Activated CD4-positive, alpha-beta memory T cell treated with anti-CD3 and anti-CD28 coated beads, Interleukin-2, amount 10 ng/mL, durations not matched to agents 7 days and 5 days (primary cell): Measurements from ENCODE around the gene NACC2. TPM values are rescaled to one million over a fixed set of nuclear protein-coding genes. Genes with fewer than 3 reads are reported as not detected.

Source experiments
- CTCF ChIA-PET: fragments of 350-600 bp; sonication (Branson Sonifier 250); formaldehyde crosslinking; loops from one replicate; lab custom pipeline; 2021; ENCODE audit warnings: antibody characterized with exemption, inconsistent platforms; lab: Charles Lee
- POLR2A ChIA-PET: fragments of 350-600 bp; sonication (Branson Sonifier 250); formaldehyde crosslinking; loops from one replicate; lab custom pipeline; 2021; ENCODE audit warnings: antibody characterized with exemption; lab: Charles Lee
- DNase-seq: peaks from one replicate; pipeline ENCODE4 v3.0.0-alpha.2; 2020
- H3K27ac Mint-ChIP-seq: one replicate; pipeline ENCODE4 v1.8.0; 2021; ENCODE audit warnings: mild to moderate bottlenecking, mixed read lengths
- H3K27me3 Mint-ChIP-seq: one replicate; pipeline ENCODE4 v1.8.0; 2021; ENCODE audit warnings: mixed read lengths
- H3K36me3 Mint-ChIP-seq: one replicate; pipeline ENCODE4 v1.8.0; 2021; ENCODE audit warnings: low read depth, mixed read lengths
- H3K4me1 Mint-ChIP-seq: one replicate; pipeline ENCODE4 v1.8.0; 2021; ENCODE audit warnings: mixed read lengths
- H3K4me3 Mint-ChIP-seq: one replicate; pipeline ENCODE4 v1.8.0; 2021; ENCODE audit warnings: mild to moderate bottlenecking, mixed read lengths
- H3K9me3 Mint-ChIP-seq: one replicate; pipeline ENCODE4 v1.8.0; 2021; ENCODE audit warnings: mixed read lengths
- total RNA-seq, 2 experiments: library from RNA; stranded (reverse); gene quantifications; one replicate each; pipeline ENCODE4 v1.2.3, GENCODE V29; 2021

Gene NACC2
- total RNA-seq, 2 experiments from 2014 or later, result 8.1 to 8.7 TPM

DNA sequence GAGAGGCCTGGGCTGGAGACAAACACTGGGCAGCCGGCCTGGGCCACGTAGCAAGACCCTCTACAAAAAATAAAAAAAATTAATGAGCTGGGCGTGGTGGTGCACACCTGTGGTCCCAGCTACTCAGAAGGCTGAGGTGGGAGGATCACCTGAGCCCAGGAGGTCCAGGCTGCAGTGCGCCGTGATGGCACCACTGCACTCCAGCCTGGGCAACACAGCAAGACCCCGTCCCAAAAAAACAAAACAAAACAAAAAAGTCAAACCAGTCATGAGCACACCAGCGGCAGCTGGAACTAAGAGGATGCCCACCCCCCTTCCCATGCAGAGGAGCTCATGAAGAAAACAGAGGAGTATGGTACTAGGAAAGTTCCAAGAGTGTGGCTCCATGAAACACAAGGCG lies 131.8 kb downstream of the NACC2 start:
- Mint-ChIP-seq H3K4me3 (no peak overlapping the region), H3K27me3 (peaks cover 9% of the 10 kb centered on the region), H3K9me3 (no peaks in the 10 kb centered on the region), H3K4me1 (peaks cover 30% of the 10 kb centered on the region), H3K36me3 (no peaks in the 10 kb centered on the region), H3K27ac (no peak overlapping the region)
- no peak for DNase-seq
- POLR2A ChIA-PET, result no interaction called here
- CTCF ChIA-PET, result no interaction called here

DNA sequence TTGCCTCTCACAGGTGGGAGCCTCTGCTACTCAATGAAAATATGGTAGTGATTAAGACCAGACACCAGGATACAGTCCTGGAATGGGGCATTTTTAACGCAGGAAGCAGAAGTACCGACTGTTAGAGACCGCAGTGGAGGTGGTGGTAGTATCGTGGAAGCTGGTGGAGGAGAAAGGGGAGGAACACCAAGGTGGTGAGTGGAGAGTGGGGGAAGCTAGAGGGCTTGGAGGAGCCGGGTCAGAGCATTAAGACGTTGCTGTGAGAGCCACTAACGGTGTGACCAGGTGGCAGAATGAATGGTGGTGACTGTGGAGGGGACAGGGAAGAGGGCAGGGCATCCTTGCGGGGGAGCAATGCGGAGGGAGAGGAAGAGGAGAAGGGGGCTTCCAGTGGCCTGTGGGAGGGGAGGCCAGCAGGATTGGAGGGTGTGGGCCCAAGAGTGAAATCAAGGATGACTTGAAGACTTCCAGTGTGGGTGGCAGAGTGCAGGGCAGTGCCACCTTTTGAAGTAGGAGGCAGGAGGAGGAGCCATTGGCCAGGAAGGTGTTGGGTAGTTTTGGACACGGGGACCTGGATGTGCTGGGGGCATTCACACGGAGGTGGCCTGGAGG lies 132.3 kb downstream of the NACC2 start:
- no peaks in the 10 kb centered on the region for H3K9me3 Mint-ChIP-seq
- DNase-seq, result no peak
- H3K4me1 Mint-ChIP-seq, result peaks cover 30% of the 10 kb centered on the region
- ChIA-PET CTCF (no interaction called here), POLR2A (no interaction called here)
- H3K27ac Mint-ChIP-seq, result no peak overlapping the region
- no peak overlapping the region for H3K4me3 Mint-ChIP-seq
- no peaks in the 10 kb centered on the region for H3K36me3 Mint-ChIP-seq
- H3K27me3 Mint-ChIP-seq, result peaks cover 9% of the 10 kb centered on the region

DNA sequence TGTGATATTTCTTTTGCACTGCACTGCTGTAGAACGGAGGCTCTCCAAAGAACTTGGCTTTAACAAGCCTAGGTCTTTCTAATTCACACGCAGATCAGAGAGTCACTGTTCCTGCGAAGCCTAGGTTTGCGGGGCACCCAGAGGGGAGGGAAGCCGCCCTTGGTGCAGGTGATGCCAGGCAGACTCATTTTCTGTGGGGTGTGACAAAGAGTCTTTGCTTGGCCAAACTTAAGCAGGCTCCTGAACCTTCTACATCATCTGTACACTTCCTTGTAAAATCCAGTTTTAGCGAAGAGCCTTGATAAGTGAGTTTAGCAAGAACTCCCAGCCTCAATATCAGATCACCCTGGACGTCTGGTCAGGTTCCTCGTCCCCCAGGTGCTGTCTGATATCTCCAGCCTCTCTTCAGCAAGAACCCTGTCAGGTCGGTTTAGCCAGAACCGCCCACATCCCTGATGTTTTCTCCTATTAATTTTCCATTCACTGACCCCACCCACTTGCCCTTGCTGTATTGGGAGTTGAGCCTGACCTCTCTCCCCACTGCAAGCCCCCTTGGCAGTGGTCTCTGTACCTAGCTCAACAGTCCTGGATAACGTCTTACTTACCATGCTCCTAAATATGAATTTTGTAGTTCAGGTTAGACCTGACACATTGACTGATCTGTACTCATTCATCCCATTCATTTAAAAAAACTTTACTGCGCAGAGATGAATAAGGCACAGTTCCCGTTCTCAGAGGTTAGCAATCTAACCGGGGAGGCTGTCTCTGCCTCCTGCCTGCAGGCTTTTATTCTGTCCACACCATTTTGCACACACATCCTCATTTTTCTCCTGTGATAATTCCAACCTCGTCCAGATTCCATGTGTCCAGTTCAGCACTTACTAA lies 133.0 kb downstream of the NACC2 start:
- no peaks in the 10 kb centered on the region for H3K9me3 Mint-ChIP-seq

DNA sequence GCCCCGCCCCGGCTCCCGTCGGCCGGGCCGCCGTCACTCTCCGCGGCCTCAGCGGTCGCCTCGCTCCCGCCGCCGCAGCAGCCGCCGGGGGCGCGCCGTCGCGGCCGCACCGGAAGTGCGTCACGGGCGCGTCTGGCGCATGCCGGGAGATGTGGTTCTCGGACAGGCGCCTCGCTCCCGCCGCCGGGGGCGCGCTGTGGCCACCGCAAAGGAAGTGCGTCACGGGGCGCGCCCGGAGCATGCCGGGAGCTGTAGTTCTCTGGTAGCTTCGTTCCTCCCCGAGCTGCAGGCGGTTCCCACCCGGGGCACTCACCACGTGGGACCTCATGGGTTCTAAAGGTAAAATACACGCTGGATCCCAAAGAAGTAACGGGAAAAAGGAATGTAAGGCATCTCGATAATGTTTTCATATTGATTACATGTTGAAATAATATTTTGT lies 133.8 kb downstream of the NACC2 start, which contains the start of gene UBAC1:
Gene UBAC1, minus strand, starts transcription at position 97 of the 439 bp plus-strand sequence. CDS start 211 bp downstream, outside the sequence.
- ChIA-PET CTCF (interaction anchor here (0.6 to 2.0 kb wide), 5 partner anchors 9 to 161 kb away, joined by 3 to 5 read pairs (median 4); no protein-coding TSS in a partner anchor), POLR2A (interaction anchor here (1.0 kb wide), 1 partner anchor 77 kb away, joined by 3 read pairs; no protein-coding TSS in a partner anchor)
- Mint-ChIP-seq H3K36me3 (no peaks in the 10 kb centered on the region), H3K4me1 (peaks cover 25% of the 10 kb centered on the region), H3K27ac (peak within 1 kb of the TSS; percentile 26), H3K4me3 (peak within 1 kb of the TSS; percentile 86), H3K9me3 (no peaks in the 10 kb centered on the region), H3K27me3 (peaks cover 9% of the 10 kb centered on the region)
- DNase-seq, result peak; percentile 95

More for the DNA sequence above, 133.0 kb downstream of the NACC2 start:
- ChIA-PET POLR2A (no interaction called here), CTCF (interaction anchor here (0.6 to 2.0 kb wide), 3 partner anchors 8 to 156 kb away, joined by 3 to 5 read pairs (median 5); no protein-coding TSS in a partner anchor)
- no peaks in the 10 kb centered on the region for H3K36me3 Mint-ChIP-seq
- DNase-seq, result no peak
- no peak overlapping the region for H3K27ac Mint-ChIP-seq
- peaks cover 25% of the 10 kb centered on the region for H3K4me1 Mint-ChIP-seq
- peaks cover 9% of the 10 kb centered on the region for H3K27me3 Mint-ChIP-seq
- peak overlapping the region; percentile 63 for H3K4me3 Mint-ChIP-seq

DNA sequence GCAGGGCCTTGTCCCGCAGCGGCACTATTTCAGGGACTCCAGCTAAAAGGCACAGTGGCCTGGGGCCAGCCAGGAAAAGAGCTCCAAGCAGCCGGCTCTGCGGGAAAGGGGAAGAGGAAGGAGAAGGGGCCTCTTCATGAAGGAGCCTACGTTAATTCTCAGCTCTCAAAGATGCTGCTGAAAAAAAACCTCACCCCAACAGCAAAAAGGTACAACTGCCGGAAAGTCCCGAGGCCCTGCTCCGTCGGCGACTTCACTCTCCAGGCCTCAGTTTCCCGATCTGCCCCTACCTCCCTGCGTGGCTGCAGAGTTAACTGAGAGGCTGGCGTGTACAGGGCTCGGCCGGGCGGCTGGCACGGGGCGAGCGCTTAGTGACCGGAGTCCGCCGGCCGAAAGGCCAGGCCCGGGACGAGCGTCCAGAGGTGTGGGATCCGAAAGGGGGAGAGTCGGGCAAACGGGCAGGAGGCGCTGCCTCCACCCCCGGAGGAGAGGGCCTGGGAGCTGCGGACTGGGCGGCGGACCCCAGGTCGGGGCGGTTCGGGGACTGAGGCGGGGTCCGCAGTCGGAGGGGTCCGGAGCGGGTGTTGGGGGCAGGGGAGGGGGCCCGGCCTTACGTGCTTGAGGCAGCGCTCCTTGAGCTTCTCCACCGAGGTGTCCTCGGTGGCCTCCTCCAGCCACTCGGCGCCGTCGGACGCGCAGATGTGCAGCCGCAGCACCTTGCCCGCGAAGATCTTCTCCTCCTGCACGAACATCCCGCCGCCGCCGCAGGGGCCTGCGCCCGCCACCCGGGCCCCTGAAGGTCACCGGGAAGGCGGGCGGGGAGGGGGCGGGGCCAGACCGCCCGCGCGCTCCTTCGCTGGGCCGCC lies 134.4 kb downstream of the NACC2 start:
- ChIA-PET POLR2A (interaction anchor here (1.0 to 1.1 kb wide), 3 partner anchors 21 to 149 kb away, joined by 3 to 5 read pairs (median 3); no protein-coding TSS in a partner anchor), CTCF (interaction anchor here (0.6 to 2.0 kb wide), 4 partner anchors 9 to 161 kb away, joined by 3 to 5 read pairs (median 4); no protein-coding TSS in a partner anchor)
- Mint-ChIP-seq H3K27me3 (peaks cover 9% of the 10 kb centered on the region), H3K9me3 (no peaks in the 10 kb centered on the region), H3K4me1 (peaks cover 25% of the 10 kb centered on the region), H3K4me3 (peak overlapping the region; percentile 86), H3K27ac (peak overlapping the region; percentile 26), H3K36me3 (no peaks in the 10 kb centered on the region)
- DNase-seq, result no peak

DNA sequence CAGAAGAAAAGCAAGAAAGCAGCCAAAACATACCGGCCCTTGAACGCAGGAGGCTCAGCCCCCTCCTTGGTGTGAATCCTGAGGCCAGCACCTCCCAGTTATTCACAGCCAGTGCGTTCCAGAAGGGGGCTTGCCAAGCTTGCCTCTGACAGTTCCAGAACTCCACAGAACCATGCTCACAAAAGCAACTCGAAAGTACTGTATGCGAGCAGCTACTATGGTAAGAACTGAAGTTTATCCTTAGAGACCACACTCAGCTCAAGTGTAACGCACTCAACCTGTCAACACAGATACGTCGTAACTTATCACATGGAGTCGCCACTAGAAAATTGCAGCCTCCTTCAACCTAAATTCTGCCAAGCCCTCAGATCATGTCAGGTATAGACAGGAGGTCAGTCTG lies 135.3 kb downstream of the NACC2 start:
- ChIA-PET CTCF (interaction anchor here (2.0 kb wide), 1 partner anchor 96 kb away, joined by 5 read pairs; no protein-coding TSS in a partner anchor), POLR2A (interaction anchor here (1.0 to 1.1 kb wide), 2 partner anchors 20 to 150 kb away, joined by 3 to 5 read pairs; no protein-coding TSS in a partner anchor)
- H3K27ac Mint-ChIP-seq, result no peak overlapping the region
- H3K36me3 Mint-ChIP-seq, result peaks cover 2% of the 10 kb centered on the region
- DNase-seq, result no peak
- H3K4me1 Mint-ChIP-seq, result peaks cover 25% of the 10 kb centered on the region
- no peaks in the 10 kb centered on the region for H3K9me3 Mint-ChIP-seq
- peak overlapping the region; percentile 86 for H3K4me3 Mint-ChIP-seq
- H3K27me3 Mint-ChIP-seq, result peaks cover 9% of the 10 kb centered on the region

DNA sequence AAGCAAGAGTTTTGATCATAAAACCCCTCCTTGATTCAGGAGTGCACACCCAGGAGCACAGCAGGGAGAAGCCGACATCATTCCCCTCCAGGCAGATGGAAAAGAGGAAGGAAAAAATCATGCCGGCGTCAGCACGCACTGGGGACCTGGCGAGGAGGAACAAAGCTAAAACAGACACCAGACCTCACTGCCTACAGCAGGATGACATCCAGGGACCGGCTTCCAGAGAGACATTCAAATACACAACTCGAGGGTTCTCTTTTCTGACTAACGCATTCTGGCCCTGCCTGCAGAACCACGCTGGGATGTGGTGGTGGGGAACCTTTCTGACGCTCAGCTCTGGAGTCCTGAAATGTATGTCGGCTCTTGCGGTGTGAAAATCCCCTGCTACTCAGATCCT lies 136.6 kb downstream of the NACC2 start:
- peaks cover 7% of the 10 kb centered on the region for H3K36me3 Mint-ChIP-seq
- H3K27ac Mint-ChIP-seq, result no peak overlapping the region
- no peaks in the 10 kb centered on the region for H3K9me3 Mint-ChIP-seq
- POLR2A ChIA-PET, result no interaction called here
- peaks cover 7% of the 10 kb centered on the region for H3K27me3 Mint-ChIP-seq
- H3K4me3 Mint-ChIP-seq, result no peak overlapping the region
- CTCF ChIA-PET, result interaction anchor here (0.5 to 0.7 kb wide), 2 partner anchors 48 to 137 kb away, joined by 3 read pairs; partner anchors contain the start of gene NACC2
- DNase-seq, result no peak
- H3K4me1 Mint-ChIP-seq, result peaks cover 25% of the 10 kb centered on the region

DNA sequence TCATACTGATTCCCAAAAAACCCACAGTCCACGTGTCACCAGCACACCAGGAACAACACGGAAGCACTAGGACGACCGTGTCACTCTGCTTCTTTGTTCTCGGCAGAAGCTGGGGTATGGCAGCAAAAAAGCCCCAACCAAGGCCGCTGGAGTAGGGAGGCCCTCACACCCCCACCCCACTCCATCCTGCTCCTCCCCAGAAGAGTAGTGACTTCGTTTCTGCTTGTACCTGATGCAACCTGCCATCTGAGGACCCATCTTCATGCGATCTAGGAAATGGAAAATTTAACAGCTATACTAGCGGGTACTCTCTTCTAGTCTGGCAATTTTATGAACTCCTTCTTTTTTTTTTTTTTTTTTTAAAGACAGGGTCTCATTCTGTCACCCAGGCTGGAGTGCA lies 137.7 kb downstream of the NACC2 start:
- ChIA-PET POLR2A (no interaction called here), CTCF (no interaction called here)
- Mint-ChIP-seq H3K27ac (no peak overlapping the region), H3K4me1 (peaks cover 22% of the 10 kb centered on the region), H3K36me3 (peaks cover 13% of the 10 kb centered on the region), H3K27me3 (peaks cover under 1% of the 10 kb centered on the region), H3K4me3 (no peak overlapping the region), H3K9me3 (no peaks in the 10 kb centered on the region)
- no peak for DNase-seq

DNA sequence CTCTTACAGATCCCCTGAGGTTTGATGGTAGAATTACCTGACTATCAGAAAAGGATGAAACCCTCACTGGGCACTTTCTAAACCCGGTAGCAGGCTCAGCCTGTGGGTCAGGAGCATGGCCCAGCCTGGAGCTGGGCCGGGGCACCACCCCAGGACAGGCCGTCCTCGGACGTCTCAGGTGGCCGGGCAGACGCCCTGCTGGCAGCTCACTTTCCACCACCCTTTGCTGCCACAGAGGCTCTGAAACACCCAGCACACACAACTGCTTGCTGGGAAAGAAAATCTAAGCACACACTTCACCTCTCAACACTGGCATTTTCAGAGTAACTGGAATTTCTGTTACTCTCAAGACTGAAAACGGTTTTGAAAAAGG lies 138.3 kb downstream of the NACC2 start:
- CTCF ChIA-PET, result no interaction called here
- Mint-ChIP-seq H3K4me1 (peaks cover 18% of the 10 kb centered on the region), H3K27me3 (no peaks in the 10 kb centered on the region), H3K27ac (no peak overlapping the region), H3K9me3 (no peaks in the 10 kb centered on the region), H3K4me3 (no peak overlapping the region), H3K36me3 (peaks cover 16% of the 10 kb centered on the region)
- POLR2A ChIA-PET, result no interaction called here
- DNase-seq, result no peak

Other genes starting within 250 kb of the NACC2 start
- gene CAMSAP1, start 187.7 kb downstream of the NACC2 start, total RNA-seq, result 10 to 100 TPM; 20.9 to 22.0 TPM
- 10 to 100 TPM; 28.1 to 29.5 TPM for gene UBAC1, start 133.9 kb downstream of the NACC2 start, total RNA-seq
- 10 to 100 TPM; 47.0 to 49.0 TPM for gene TMEM250, start 23.6 kb upstream of the NACC2 start, total RNA-seq
- gene LHX3, start 109.8 kb upstream of the NACC2 start, total RNA-seq, result under 1 TPM in 1 of 2 experiments, not detected in 1; 0.08 TPM
- 10 to 100 TPM; 12.4 to 13.4 TPM for gene QSOX2, start 150.5 kb upstream of the NACC2 start, total RNA-seq
- gene CCDC187, start 208.8 kb upstream of the NACC2 start, total RNA-seq, result not detected
- gene GPSM1, start 232.2 kb upstream of the NACC2 start, total RNA-seq, result 1 to 10 TPM; 6.0 to 6.5 TPM